A204.1 (cell line): ENCODE measurements around the gene AGPAT4.

Experiments
- FAIRE-seq: peaks from 2 replicates; lab custom pipeline; 2012; peaks lifted over from hg19 to GRCh38; lab: Jason Lieb, UNC

The AGPAT4 gene

DNA sequence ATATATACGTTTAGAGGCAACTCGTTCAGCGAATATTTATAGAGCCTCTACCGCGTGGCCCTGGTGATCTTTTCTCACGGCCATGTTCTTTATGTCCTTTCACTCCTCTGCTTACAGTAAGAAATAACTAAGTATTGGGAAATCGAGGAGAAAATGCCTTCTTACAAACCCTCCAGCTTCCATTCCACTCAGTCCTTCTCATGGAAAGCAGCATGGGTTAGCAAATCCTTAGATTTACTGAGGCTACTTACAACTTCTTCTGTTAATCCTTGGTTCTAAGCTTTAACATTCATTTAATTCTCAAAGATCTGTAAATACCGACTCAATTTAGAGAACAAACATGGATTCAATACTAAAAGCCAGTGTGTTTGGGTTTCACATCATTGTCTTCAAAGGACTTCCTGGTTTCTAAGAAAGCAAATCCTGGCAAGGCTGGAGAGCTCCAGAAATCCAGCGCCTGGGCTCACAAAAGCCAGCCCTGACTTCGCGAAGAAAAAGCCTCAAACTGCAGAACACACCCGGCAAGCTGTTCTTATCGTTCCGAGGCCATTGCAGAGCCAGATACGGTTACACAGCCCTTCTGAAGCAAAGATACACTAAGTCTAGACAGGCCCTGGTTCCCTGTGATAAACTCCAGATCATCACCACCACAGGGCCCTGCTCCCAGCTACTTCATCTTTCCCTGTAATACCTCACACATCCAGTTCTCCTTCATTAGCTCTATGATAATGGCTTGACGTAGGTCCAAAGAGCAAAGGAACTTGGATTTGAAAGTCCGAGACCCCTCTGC, 19.2 kb downstream of the AGPAT4 start:
- FAIRE-seq, result no peak

DNA sequence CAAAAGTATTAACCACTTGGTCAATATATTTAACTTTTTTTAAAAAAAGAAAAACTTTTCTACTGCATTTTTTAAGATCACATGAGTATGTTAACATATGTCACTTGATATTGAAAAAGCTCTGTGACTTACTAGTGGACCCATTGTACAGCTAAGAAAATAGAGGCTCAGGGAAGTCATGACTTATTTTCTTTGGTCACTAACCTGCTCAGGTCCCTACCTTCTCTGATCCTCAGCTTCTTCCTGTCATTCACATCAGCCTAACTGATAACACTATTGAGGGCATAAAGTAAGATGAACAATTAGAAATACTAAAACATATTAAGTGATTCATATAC, 19.8 kb downstream of the AGPAT4 start:
- no peak for FAIRE-seq

DNA sequence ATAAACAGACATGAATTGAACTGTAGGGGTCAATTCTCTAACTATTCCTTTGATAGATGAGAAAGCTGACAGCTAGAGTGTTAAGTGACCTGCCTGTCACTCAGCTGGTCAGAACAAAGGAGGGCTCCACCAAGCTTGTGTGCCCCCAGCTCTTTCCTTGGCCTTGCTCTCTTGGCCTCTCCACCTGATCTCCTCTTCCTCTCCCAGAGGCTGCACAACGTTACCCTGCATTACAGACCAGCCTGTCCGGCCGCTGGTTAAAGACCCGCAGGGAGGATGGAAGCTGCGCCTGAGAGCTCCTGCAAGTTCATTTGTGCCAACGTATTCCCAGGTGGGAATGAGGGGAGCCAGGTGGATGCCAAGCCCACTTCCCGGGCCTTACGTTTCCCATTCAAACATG, 22.5 kb downstream of the AGPAT4 start:
- no peak for FAIRE-seq

DNA sequence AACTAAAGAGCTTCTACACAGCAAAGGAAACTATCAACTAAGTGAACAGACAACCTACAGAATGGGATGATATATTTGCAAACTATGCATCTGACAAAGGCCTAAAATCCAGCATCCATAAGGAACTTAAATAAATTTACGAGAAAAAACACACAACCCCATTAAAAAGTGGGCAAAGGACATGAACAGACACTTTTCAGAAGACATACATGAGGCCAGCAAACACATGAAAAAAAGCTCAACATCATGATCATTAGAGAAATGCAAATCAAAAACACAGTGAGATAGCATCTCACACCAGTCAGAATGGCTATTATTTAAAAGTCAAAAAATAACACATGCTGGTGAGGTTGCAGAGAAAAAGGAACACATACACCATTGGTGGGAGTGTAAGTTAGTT, 24.5 kb downstream of the AGPAT4 start:
- no peak for FAIRE-seq

DNA sequence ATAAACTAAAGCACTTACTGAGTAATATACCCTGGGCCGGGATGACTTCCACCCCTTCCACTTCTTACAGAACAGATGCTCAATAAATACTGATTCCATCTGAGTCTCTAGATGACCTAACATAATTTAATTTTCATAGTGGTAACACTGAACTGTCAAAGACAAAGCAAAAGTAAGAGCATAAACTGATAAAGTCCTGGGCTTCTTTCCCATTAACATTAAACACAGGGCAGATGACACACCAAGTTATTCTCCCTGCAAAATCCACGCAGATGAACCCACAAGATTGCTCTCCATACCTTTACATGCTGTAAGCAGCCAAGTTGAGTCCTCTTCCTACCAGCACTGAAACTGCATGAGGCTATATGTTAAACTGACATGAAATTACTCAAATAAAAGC, 27.1 kb downstream of the AGPAT4 start:
- FAIRE-seq, result no peak

DNA sequence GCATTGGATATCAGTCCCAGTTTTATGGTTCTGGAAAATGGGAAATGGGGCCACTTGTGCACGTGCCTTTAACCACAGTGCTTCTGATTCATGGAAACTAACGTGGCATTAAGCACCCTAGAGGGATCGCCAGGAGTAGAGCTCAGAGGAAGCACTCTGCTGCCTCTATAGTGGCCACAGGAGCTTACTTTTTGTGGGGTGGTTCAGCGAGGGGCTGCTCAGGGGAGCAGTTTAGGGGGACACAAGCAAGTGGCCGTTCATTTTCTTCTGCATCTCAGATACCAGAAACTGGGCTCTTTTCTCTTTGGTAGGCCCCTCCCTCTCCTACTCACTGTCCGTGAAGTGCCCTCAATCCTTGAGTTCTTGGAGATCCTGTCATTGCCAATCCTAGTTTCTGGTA, 28.5 kb downstream of the AGPAT4 start:
- no peak for FAIRE-seq

DNA sequence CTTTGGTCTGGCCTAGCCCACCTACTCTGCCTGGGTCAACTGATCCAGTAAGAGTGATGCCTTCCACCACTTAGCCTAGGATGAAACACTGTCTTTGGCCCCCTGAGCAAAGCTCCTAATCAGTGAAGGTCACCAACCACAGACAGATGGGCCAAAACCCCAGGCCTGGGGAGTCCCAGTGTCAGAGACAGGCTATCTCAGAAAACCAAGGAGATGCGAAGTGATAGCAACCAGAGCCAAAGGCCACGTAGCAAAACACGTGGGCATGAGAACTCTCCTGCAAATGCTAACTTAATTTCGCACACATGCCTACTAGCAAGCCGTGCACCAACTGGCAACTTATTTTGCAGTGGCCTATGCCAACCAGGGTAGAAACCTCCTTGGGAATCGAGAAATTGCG, 29.1 kb downstream of the AGPAT4 start:
- no peak for FAIRE-seq

DNA sequence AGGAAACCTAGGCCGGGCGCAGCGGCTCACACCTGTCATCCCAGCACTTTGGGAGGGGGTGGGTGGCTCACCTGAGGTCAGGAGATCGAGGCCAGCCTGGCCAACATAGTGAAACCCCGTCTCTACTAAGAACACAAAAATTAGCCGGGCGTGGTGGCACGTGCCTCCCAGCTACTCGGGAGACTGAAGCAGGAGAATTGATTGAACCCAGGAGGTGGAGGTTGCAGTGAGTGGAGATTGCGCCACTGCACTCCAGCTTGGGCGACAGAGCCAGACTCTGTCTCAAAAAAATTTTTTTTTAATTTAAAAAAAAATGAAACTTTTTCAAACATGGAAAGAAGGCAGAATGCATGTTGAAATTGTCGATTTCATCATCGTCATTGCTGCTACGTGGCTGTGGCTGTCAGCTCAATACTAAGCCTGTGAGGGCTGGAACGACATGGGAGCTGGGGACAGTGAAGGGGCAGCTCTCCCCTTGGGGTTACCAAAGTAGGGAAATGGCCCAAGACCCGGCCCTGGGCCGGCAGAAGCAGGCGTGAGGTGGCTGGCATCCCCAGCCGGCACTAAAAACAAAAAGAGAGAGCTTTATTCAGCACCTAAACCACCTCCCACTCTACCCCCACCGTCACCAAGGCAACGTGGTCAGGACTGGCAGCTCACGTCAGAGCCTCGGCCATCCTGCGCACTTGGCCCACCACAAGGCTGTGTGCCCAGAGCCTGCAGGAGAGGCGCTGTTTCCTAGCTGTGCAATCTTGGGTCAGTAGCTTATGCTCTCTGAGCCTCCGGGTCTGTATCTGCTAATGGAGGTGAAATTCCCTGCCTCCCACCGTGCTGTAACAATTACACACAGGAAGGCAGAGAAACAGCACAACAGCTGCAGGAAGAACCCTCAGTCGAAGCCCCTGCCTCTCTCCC, 30.8 kb downstream of the AGPAT4 start:
- no peak for FAIRE-seq

DNA sequence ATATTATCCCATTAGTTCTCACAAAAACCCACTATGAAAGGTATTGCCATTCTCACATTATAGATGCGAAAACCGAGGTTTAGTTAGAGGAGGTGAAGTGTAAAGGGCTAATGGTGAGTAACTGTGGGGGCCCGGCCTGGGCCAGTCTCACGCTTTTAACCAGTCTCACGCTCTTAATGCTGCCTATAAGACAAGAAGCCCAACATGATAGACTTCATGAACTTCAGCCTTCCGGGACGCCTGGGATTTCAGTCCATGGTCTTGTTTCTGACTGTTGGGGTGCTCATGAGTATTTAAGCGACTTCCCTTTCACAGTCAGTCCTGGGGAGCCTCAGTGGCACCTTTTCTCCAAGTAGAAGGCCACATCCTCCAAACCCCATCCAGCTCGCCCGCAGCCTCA, 31.7 kb downstream of the AGPAT4 start:
- no peak for FAIRE-seq

DNA sequence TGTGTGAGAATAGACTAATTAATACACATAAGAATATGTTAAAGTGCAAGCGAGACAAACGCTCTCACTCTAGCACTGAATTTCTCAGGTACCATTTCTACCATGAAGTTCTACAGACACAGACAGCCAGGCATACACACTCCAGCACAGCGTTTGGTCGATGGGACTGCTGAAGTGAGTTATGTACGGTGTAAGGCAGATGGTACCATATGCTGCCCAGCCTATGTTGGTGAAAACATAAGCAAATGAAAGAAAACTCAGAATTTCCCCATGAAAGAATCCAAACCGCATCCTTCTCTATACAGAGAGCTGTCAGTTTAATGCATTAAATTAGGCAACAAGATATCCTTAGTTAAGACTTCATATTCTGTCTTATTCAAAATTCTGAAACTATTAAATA, 34.9 kb downstream of the AGPAT4 start:
- FAIRE-seq, result no peak

DNA sequence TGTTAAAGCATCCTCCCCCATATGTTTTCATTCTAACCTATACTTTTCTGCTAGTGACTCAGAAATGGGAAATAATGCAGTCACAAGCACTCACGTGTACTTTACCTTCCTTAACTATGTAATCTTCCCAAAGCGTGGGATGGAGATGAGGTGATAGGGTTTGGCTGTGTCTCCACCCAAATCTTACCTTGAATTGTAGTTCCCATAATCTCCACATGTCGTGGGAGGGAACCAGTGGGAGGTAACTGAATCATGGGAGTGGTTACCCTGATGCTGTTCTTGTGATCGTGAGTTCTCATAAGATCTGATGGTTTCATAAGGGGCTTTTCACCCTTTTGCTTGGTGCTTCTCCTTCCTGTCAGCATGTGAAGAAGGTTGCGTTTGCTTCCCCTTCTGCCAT, 35.4 kb downstream of the AGPAT4 start:
- no peak for FAIRE-seq

DNA sequence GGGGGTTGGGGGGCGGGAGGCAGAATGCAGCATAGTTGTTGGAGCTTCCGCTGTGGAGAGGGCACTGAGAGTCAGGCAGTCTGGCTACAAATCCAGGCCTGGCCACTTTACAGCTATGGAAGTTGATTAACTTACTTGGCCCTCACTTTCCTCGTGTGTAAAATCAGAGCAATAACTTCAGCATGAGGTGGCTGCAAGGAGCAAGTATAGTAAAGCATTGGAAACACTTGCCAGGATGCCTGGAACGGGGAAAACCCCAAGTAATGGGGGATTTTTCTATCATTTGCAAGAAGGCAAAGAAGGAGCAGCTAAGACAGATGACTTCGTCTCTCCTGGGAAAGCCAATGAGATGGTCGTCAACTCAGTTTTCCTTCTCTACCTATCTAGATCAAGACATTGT, 35.8 kb downstream of the AGPAT4 start:
- FAIRE-seq, result no peak

DNA sequence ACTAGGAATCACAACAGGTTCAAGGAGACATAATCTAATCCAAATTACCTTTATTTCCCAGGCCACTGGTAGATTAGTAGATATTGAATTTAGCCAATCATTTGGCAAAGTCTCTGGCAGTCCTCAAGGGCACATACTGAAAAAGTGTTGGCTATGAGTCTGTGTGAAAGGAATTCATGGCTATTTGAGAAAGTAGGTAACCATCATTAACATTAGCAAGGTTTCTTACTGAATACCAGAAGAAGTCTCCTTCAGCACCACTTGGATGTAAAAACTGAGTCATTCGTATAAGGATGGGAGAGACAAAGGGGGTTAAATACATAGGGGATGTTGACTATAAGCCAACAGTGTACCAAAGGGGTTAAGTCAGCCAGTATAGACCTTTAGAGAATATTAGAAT, 36.7 kb downstream of the AGPAT4 start:
- FAIRE-seq, result no peak

DNA sequence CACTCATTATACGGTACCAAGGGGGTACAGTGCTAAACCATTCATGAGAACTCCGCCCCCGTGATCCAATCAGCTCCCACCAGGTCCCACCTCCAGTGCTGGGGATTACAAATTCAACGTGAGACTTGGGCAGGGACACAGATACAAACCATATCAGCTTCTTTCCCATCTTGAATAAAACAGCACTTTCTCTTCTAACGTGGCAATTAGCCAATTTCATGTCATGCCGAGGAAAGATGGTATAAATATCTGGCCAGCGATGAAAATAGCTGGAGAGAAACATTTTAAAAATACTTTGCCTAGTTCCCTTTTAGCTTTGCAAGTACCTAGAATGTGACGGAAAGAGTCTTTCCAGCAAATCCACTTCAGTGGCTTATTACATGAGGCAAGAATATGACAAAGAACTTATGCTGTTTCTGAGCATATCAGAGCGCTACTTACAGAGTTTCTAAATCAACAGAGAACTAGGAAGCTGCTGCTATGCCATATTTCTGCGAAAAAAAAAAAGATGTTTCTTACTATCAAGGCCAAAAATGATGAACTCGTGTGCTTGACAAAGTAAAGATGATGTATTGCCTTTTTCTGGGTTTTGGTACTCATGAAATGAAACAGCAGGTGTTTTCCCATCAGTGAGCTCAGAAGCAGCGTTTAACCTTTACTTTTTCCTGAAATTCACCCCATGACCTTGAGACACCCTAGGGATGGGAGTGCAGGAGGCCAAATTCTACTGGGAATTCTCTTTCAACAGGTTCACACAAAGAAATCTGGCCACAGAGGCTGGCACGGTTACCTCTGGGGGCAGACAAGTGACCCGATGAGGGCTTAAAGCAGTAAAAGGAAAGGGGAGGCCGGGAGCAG, 37.9 kb downstream of the AGPAT4 start:
- no peak for FAIRE-seq

DNA sequence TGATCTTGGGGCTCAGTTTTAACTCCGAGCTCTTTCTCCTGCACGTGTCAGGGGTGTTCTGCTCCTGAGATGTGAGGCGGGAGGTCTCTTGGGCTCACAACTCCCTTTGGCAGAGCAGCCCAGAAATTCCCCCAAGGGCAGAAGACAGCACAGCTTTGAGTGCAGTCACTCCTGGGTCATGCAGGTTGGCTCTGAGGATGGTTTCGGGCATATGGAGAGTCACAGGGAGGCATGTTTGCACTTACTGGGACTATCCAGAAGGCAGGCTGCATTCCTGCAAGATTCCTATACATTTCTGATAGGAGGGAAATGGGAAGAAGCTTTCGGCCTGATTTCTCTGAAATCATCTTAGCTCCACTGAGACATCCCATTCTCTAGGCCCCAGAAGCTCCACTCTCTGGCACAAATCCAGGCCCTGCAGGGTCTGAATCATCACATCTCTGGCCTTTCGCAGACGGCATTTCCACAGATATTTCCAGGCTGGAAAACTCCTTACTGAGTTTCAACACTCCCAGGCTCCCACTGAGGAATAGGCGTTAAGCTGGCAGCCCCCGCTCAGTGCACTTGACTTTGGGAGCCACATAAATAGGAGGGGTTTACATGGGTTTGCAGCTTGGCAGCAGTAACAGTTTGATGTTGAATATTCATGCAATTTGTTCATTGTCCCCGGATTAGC, 39.7 kb downstream of the AGPAT4 start:
- no peak for FAIRE-seq

DNA sequence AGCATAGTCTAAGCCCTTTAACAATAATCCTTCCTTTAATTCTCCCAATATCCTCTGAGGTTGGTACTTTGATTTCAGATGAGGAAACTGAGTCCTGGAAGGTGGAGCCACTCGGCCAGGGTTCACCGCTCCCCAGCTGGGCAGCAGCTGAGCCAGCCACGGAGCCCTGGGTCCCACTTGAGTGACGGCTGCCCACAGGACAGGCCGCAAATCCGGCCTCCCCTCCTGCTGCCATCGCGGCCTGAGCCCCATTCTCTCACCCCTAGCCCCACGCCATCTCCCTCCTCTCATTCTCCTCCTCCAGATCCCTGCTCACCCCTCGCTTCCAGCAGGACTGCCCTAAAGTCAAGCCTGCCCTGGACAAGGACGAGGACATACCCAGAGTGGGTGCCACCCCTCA, 41.4 kb downstream of the AGPAT4 start:
- FAIRE-seq, result no peak

DNA sequence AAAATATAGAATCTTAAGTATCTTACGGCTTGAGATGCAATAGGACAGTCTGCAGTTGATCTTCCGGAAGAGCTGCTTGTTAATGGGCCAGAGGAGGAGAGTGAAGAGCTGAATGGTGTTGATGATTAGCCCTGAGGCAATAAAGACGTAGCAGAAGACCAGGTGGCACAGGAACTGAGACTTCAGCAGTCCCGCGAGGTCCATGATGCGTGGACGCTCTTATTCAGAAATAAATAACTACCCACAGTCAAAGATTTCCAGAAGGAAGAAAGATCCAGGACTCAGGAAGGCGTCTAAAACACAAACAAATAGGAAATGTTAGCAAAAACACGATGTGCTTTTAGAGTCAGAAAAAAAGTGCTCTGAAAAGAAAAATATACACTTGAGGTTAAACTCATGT, 41.9 kb downstream of the AGPAT4 start:
- FAIRE-seq, result no peak

DNA sequence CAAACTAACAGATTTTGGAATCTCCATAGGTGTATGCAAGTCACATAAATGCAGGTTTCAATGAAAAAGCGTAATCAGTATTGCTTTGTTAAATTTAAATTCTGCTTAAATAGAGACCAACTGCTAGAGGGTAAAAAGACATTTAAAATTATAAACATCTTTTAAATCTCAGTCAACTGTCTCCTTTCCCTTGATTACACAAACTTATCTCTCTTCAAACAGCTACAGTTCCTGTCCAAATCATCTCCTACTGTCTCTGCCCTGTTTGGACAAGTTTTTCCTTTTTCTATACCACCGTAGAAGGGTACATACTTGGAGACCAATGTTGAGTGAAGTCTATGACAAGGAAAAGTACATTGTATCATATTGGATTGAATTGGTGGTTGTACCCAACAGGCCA, 43.5 kb downstream of the AGPAT4 start:
- FAIRE-seq, result no peak

DNA sequence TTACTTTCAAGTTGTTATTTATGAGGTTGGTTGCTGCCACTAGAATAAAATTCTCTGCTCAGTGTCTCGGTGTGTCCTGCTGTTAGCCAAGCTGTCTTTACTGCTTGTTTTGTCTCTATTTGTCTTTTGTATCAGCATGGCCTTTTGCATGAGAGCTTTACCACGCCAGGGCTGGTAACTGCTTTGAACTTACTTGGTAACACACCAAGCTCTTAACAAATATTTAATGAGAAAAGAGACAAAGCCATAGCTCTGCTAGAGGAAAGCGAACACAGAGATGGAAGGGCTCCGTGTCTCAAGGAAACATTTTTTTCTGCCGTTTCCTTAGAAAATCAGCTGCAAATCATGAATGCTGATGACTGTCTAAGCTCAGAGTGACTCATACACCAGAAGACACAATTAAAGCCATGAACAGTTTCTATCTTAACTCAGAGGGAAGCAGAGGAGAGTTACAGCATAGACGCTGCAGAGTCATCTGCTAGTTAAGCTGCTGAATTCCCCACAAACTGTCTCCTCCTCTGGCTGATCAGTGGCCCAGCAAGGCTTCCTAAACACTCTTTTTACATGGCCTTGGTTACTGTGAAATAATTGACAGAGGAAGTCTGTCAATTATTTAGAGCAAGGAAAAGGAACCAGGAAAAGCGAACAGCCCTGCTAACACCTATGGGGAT, 44.8 kb downstream of the AGPAT4 start:
- no peak for FAIRE-seq

DNA sequence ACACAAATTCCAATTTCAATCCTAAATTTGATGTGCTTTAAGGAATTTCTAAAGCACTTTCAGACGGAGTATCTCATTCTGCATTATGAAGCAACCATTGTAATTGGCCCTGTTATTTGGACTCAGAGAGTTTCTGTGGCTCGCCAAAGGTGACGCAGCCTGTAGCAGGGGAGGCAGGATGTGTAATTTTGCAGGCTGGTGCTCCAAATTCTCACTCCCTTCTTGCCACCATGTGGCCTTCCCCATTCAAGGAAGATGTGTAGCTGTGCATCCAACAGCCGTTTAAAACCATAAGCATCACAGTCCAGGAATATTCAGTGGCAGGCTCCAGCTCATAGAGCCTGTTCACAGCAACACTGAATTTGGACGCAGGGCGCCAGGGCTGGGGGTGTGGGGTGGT, 45.8 kb downstream of the AGPAT4 start:
- no peak for FAIRE-seq
